ENCODE results near the gene GABRR3.

GABRR3 gene

DNA sequence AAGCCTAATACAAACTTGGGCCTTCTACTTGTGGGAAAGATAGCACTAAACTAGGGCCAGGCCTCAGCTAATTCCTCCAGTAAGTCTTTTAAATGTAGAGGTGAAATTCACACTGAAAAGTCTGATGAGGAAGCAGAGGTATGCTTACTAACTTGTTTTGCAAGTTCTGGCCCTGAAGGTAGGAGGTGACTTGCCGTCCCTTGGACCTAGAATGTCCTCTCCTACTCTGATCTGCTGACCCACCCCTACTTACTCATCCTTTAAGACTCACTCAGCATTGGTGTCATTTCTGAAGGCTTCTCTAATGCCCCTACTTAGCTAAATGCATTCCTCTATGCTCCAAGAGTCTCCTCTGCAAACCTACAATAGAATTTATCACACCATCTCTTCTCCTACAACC, 82.2 kb downstream of the GABRR3 start:
- H3K4me3 ChIP-seq, result no peak overlapping the region
- no peak for DNase-seq (ENCODE audit: low read depth, low spot score)
- H3K36me3 ChIP-seq (ENCODE audit: insufficient read depth, low read length), result peaks cover 16% of the 10 kb centered on the region; the same call in 1 of the 2 replicates
- H3K27ac ChIP-seq, result no peak overlapping the region
- no peak overlapping the region for H3K9ac ChIP-seq (ENCODE audit: insufficient read length)
- no peaks in the 10 kb centered on the region for H3K9me3 ChIP-seq (ENCODE audit: low read depth, low read length)
- TF ChIP-seq EZH2 (IDR thresholded peaks at IDR 0.05) (no peak), POLR2AphosphoS5 (IDR thresholded peaks at IDR 0.05; ENCODE audit: borderline replicate concordance, low read depth, low read length) (no peak), FOXP2 (optimal IDR thresholded peaks at IDR 0.05; ENCODE audit: control extremely low read depth, extremely low read length, insufficient read depth) (no peak)

DNA sequence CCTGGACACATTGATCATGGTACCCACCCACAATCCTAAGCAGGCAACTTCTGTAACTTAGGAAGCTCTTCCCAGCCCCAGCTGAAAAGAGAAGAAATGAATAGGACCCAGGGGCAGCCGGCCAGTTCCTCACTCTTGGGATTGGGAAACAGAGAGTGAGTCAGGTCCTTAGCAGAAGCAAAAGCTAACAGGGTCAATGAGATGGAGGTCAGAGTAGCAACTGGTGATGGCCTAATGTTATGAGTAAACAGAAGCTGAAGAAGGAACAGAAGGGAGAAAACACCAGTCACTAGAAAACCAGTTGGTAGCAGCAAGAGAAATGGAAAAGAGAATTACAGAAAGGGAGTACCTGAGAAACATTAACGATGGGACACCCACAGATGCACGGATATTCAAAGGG, 82.8 kb downstream of the GABRR3 start:
- Histone ChIP-seq H3K9ac (ENCODE audit: insufficient read length) (no peak overlapping the region), H3K9me3 (ENCODE audit: low read depth, low read length) (no peaks in the 10 kb centered on the region), H3K4me3 (no peak overlapping the region), H3K27ac (no peak overlapping the region), H3K36me3 (ENCODE audit: insufficient read depth, low read length) (peaks cover 16% of the 10 kb centered on the region; the same call in 1 of the 2 replicates)
- no peak for DNase-seq (ENCODE audit: low read depth, low spot score)
- TF ChIP-seq FOXP2 (optimal IDR thresholded peaks at IDR 0.05; ENCODE audit: control extremely low read depth, extremely low read length, insufficient read depth), result no peak
- no peak for TF ChIP-seq EZH2 (IDR thresholded peaks at IDR 0.05)
- no peak for TF ChIP-seq POLR2AphosphoS5 (IDR thresholded peaks at IDR 0.05; ENCODE audit: borderline replicate concordance, low read depth, low read length)

DNA sequence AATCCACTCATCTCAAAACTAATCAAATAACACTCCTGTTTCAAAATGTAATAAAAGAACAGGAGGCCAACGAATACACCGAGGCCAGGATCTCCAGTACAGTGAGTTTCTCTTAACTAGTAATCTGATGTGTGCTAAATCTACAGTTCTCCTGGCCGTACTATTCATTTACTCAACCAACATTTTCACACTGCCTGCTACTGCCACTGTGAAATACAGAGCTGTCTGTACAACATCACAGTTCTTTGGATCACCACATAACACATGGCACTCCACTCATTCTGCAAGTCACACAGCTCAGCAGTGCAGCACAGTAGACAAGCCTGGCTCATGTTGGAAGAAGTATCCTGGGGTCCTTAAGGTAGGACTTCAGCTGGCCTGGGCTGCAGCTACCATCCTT, 84.8 kb downstream of the GABRR3 start:
- Histone ChIP-seq H3K36me3 (ENCODE audit: insufficient read depth, low read length) (peaks cover 20% of the 10 kb centered on the region; the same call in 1 of the 2 replicates), H3K4me3 (no peak overlapping the region), H3K9ac (ENCODE audit: insufficient read length) (no peak overlapping the region), H3K27ac (no peak overlapping the region), H3K9me3 (ENCODE audit: low read depth, low read length) (no peaks in the 10 kb centered on the region)
- DNase-seq (ENCODE audit: low read depth, low spot score), result no peak
- TF ChIP-seq FOXP2 (optimal IDR thresholded peaks at IDR 0.05; ENCODE audit: control extremely low read depth, extremely low read length, insufficient read depth) (no peak), EZH2 (IDR thresholded peaks at IDR 0.05) (no peak), POLR2AphosphoS5 (IDR thresholded peaks at IDR 0.05; ENCODE audit: borderline replicate concordance, low read depth, low read length) (no peak)

DNA sequence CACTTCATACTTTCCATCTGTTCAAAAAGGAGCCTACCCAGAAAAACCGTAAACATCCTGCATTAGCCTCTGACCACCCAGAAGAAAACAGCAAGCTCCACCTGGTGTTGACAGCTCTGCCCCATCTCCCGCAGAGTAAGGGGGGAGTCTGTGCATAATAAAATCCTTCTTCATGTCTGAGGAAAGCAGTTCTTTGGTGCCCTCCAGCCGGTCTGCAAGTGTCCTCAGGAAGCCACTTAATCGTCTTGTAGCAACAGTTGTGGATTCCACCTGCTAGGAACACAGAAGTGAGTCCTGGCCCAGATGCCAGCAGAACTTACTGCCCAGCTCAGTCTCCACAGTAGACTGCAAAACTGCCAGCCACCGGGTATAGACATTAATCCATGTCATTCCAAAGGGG, 85.4 kb downstream of the GABRR3 start:
- Histone ChIP-seq H3K9ac (ENCODE audit: insufficient read length) (no peak overlapping the region), H3K36me3 (ENCODE audit: insufficient read depth, low read length) (peaks cover 24% of the 10 kb centered on the region; the same call in 1 of the 2 replicates), H3K9me3 (ENCODE audit: low read depth, low read length) (no peaks in the 10 kb centered on the region), H3K4me3 (no peak overlapping the region), H3K27ac (no peak overlapping the region)
- DNase-seq (ENCODE audit: low read depth, low spot score), result no peak
- no peak for TF ChIP-seq EZH2 (IDR thresholded peaks at IDR 0.05)
- no peak for TF ChIP-seq POLR2AphosphoS5 (IDR thresholded peaks at IDR 0.05; ENCODE audit: borderline replicate concordance, low read depth, low read length)
- TF ChIP-seq FOXP2 (optimal IDR thresholded peaks at IDR 0.05; ENCODE audit: control extremely low read depth, extremely low read length, insufficient read depth), result no peak

DNA sequence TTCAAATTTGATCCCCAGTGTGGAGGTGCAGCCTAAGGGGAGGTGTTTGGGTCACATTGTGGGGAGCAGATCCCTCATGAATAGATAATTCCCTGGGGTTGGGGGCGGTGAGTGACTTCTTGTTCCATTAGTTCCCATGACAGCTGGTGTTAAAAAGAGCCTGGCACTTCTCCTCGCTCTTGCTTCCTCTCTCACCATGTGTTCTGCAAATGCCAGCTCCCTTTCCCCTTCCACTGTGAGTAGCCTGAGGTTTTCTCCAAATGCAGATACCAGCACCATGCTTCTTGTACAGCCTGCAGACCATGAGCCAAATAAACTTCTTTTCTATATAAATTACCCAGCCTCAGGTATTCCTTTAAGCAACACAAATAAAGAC, 86.0 kb downstream of the GABRR3 start:
- H3K27ac ChIP-seq, result no peak overlapping the region
- no peaks in the 10 kb centered on the region for H3K9me3 ChIP-seq (ENCODE audit: low read depth, low read length)
- no peak overlapping the region for H3K4me3 ChIP-seq
- no peak for DNase-seq (ENCODE audit: low read depth, low spot score)
- H3K36me3 ChIP-seq (ENCODE audit: insufficient read depth, low read length), result peaks cover 24% of the 10 kb centered on the region; the same call in 1 of the 2 replicates
- TF ChIP-seq EZH2 (IDR thresholded peaks at IDR 0.05), result no peak
- TF ChIP-seq POLR2AphosphoS5 (IDR thresholded peaks at IDR 0.05; ENCODE audit: borderline replicate concordance, low read depth, low read length), result no peak
- no peak overlapping the region for H3K9ac ChIP-seq (ENCODE audit: insufficient read length)

DNA sequence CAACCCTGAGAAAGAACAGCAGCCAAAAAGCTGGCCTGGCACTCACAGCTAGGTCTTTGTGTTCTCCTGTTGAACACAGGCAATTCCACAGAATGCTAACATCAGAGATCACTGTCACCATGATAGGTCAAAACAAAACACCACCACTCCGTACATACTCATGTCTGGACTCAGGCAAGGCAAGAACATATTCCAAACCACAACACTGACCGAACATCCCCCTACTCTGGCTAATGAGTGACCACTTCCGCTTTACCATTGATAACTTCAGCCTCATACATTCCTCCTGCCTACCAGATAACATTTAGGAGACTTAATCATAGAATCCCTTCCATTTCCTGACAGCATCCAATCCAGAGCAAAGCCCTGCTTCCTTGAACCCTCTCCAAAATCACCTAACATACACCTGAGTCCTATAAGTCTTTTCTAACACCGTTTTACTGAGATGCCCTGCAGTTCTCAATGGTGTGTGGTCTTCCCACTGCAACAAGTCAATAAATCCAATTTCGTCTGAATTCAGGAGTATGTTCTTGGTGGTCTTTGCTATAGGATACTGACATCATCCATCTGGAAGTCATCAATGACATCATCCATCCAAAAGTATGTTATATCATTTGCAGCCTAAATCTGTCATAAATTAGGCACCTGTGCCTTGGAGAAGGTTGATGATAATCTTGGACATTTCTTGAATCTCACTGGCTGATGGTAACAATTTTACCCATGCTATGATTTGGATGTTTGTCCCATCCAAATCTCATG, 86.6 kb downstream of the GABRR3 start:
- no peak for DNase-seq (ENCODE audit: low read depth, low spot score)
- H3K4me3 ChIP-seq, result no peak overlapping the region
- H3K9me3 ChIP-seq (ENCODE audit: low read depth, low read length), result no peaks in the 10 kb centered on the region
- no peak overlapping the region for H3K27ac ChIP-seq
- no peak for TF ChIP-seq FOXP2 (optimal IDR thresholded peaks at IDR 0.05; ENCODE audit: control extremely low read depth, extremely low read length, insufficient read depth)
- no peak for TF ChIP-seq POLR2AphosphoS5 (IDR thresholded peaks at IDR 0.05; ENCODE audit: borderline replicate concordance, low read depth, low read length)
- no peak for TF ChIP-seq EZH2 (IDR thresholded peaks at IDR 0.05)
- H3K9ac ChIP-seq (ENCODE audit: insufficient read length), result no peak overlapping the region
- H3K36me3 ChIP-seq (ENCODE audit: insufficient read depth, low read length), result peaks cover 24% of the 10 kb centered on the region; the same call in 1 of the 2 replicates

DNA sequence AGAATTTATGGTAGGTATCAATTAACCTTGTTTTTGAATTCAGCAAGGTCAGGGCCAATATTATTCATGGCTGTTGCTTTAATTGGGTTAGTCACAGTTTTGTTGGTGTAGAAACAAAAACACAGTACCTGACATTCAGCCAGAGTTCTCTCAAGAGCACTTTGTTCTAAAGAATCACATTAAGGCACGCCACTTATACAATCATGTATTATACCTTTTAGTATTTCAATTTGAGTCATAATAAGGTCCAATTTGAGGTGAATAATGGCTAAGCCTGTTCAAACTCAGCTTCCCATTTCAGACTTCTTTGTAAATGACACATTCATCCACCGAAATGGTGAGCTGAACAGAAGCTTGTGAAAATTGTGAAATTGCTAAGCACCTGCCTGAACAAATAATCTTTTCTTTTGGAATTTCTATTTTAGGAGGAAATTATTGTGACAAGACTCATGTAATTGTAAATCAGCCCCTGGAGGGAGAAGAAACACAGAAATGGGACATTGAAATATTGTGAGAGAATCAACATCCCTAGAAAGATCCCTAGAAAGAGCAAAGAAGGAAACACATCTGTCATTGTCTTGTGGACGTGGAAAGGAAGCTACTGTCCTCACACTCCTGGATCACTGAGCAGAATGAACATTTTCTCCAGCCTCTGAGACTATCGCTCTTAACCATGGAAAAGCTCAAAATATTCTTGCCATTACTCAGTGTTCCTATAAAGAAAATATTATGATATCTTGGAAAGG, 92.1 kb downstream of the GABRR3 start:
- no peak for TF ChIP-seq POLR2AphosphoS5 (IDR thresholded peaks at IDR 0.05; ENCODE audit: borderline replicate concordance, low read depth, low read length)
- no peak for TF ChIP-seq FOXP2 (optimal IDR thresholded peaks at IDR 0.05; ENCODE audit: control extremely low read depth, extremely low read length, insufficient read depth)
- TF ChIP-seq EZH2 (IDR thresholded peaks at IDR 0.05), result no peak
- no peaks in the 10 kb centered on the region for H3K9me3 ChIP-seq (ENCODE audit: low read depth, low read length)
- no peak for DNase-seq (ENCODE audit: low read depth, low spot score)
- H3K27ac ChIP-seq, result no peak overlapping the region
- H3K4me3 ChIP-seq, result no peak overlapping the region
- no peak overlapping the region for H3K9ac ChIP-seq (ENCODE audit: insufficient read length)
- H3K36me3 ChIP-seq (ENCODE audit: insufficient read depth, low read length), result peaks cover 8% of the 10 kb centered on the region; the same call in 1 of the 2 replicates

DNA sequence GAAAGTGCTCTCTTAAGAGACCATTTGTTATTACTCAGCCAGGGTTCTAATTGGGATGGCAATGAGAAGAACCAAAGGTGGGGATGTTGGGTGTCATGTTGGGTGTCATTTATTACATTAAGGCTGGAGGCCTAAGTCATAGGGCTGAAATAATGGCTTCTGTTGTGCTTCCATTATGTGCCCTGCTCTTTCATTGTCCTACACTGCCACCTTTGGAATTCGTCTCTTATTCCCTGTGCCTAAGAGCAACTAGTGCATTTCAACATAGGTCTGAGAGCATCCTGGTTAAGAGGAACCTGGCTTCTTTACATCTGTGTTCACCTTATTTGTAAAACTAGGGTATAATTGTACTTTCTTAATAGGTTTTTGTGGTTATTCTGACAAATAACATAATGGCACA, 95.1 kb downstream of the GABRR3 start:
- no peak for TF ChIP-seq EZH2 (IDR thresholded peaks at IDR 0.05)
- TF ChIP-seq FOXP2 (optimal IDR thresholded peaks at IDR 0.05; ENCODE audit: control extremely low read depth, extremely low read length, insufficient read depth), result no peak
- TF ChIP-seq POLR2AphosphoS5 (IDR thresholded peaks at IDR 0.05; ENCODE audit: borderline replicate concordance, low read depth, low read length), result no peak
- no peaks in the 10 kb centered on the region for H3K9me3 ChIP-seq (ENCODE audit: low read depth, low read length)
- no peak overlapping the region for H3K4me3 ChIP-seq
- no peak overlapping the region for H3K9ac ChIP-seq (ENCODE audit: insufficient read length)
- DNase-seq (ENCODE audit: low read depth, low spot score), result no peak
- no peak overlapping the region for H3K27ac ChIP-seq
- H3K36me3 ChIP-seq (ENCODE audit: insufficient read depth, low read length), result peaks cover 2% of the 10 kb centered on the region; the same call in 1 of the 2 replicates

Data from SK-N-MC (cell line).